HFF-Myc (cell line): ENCODE data around the gene ERAS.
"Not testable (repeated sequence)": the region's sequence is repeated elsewhere in the genome, so short reads cannot be mapped to it uniquely, and the experiment has no call there.

ENCODE experiments used
- DNase-seq: peaks from one replicate; pipeline ENCODE4 v3.0.0-alpha.2; 2011; ENCODE audit warnings: low read depth; ENCODE audit errors: extremely low read depth
- H3K4me3 ChIP-seq: replicated peaks from 2 replicates; pipeline ENCODE4 v1.5.1; 2011; ENCODE audit warnings: low read depth, mild to moderate bottlenecking, control low read depth, low read length
- TF ChIP-seq, protein P1 (sequence below): IDR thresholded peaks from 2 replicates; pipeline ENCODE4 v1.5.1; 2012; ENCODE audit warnings: mild to moderate bottlenecking, low read depth, low read length, control low read depth; ENCODE audit errors: missing control alignments

Gene ERAS

GRCh38 chrX:48854898-48855297 lies 28.6 kb downstream of the ERAS start:
- H3K4me3 ChIP-seq = no peak overlapping the region
- DNase-seq = no peak
- TF ChIP-seq, protein P1, sequence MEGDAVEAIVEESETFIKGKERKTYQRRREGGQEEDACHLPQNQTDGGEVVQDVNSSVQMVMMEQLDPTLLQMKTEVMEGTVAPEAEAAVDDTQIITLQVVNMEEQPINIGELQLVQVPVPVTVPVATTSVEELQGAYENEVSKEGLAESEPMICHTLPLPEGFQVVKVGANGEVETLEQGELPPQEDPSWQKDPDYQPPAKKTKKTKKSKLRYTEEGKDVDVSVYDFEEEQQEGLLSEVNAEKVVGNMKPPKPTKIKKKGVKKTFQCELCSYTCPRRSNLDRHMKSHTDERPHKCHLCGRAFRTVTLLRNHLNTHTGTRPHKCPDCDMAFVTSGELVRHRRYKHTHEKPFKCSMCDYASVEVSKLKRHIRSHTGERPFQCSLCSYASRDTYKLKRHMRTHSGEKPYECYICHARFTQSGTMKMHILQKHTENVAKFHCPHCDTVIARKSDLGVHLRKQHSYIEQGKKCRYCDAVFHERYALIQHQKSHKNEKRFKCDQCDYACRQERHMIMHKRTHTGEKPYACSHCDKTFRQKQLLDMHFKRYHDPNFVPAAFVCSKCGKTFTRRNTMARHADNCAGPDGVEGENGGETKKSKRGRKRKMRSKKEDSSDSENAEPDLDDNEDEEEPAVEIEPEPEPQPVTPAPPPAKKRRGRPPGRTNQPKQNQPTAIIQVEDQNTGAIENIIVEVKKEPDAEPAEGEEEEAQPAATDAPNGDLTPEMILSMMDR = no peak

GRCh38 chrX:48864210-48864609 lies 37.9 kb downstream of the ERAS start:
- TF ChIP-seq, protein P1 = no peak
- no peak for DNase-seq
- H3K4me3 ChIP-seq = no peak overlapping the region

DNA sequence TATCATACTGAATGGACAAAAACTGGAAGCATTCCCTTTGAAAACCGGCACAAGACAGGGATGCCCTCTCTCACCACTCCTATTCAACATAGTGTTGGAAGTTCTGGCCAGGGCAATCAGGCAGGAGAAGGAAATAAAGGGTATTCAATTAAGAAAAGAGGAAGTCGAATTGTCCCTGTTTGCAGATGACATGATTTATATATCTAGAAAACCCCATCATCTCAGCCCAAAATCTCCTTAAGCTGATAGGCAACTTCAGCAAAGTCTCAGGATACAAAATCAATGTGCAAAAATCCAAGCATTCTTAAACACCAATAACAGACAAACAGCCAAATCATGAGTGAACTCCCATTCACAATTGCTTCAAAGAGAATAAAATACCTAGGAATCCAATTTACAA lies 45.7 kb downstream of the ERAS start:
- not testable (repeated sequence) for DNase-seq, H3K4me3 ChIP-seq

GRCh38 chrX:48876944-48877343 lies 50.6 kb downstream of the ERAS start:
- H3K4me3 ChIP-seq, DNase-seq: not testable (repeated sequence)
